GM12801 (cell line): ENCODE data around the gene MAN1B1.

Experiments
- CTCF ChIP-seq: IDR thresholded peaks from one replicate; pipeline ENCODE4 v1.5.1; 2011; ENCODE audit warnings: control low read depth; ENCODE audit not compliant: insufficient read length; ENCODE audit errors: extremely low read depth

The MAN1B1 gene

GRCh38 chr9:137049544-137050449 lies 37.0 kb upstream of the MAN1B1 start:
- TF ChIP-seq CTCF, result no peak

GRCh38 chr9:137050570-137050969 lies 36.2 kb upstream of the MAN1B1 start:
- no peak for TF ChIP-seq CTCF

- no peak for TF ChIP-seq CTCF
Observed at GRCh38 chr9:137051145-137051724, 35.5 kb upstream of the MAN1B1 start.

- no peak for TF ChIP-seq CTCF
Observed at GRCh38 chr9:137052293-137052692, 34.5 kb upstream of the MAN1B1 start.

GRCh38 chr9:137052998-137053943 lies 33.5 kb upstream of the MAN1B1 start:
- no peak for TF ChIP-seq CTCF

- no peak for TF ChIP-seq CTCF
Observed at GRCh38 chr9:137053944-137054931, 32.5 kb upstream of the MAN1B1 start, which contains the start of gene ENTPD2. Gene ENTPD2, minus strand, starts transcription at chr9:137054061. Its CDS starts 64 bp downstream, at chr9:137053997.
